Stimulated activated naive CD8-positive, alpha-beta T cell treated with anti-CD3 and anti-CD28 coated beads, Interleukin-15, amount 100 ng/mL, for 72 hours (primary cell): ENCODE data around the gene CACNG4.

ENCODE experiments used
- ATAC-seq: fragments of 150-1000 bp; cut with Tn5 transposase; 2 replicates; pipeline ENCODE4 v1.10.0; 2021; ENCODE audit warnings: mild to moderate bottlenecking, moderate library complexity
- DNase-seq, 2 donors: peaks; one replicate each; pipeline ENCODE4 v3.0.0; 2021 to 2022
- H3K27ac Mint-ChIP-seq, 2 donors: one replicate each; pipeline ENCODE4 v1.8.0; 2022; ENCODE audit warnings: mild to moderate bottlenecking in 2 of 2, mixed read lengths in 2 of 2, moderate library complexity in 2 of 2
- H3K27me3 Mint-ChIP-seq: one replicate; pipeline ENCODE4 v1.8.0; 2022; ENCODE audit warnings: mixed read lengths
- H3K4me1 Mint-ChIP-seq: one replicate; pipeline ENCODE4 v1.8.0; 2022; ENCODE audit warnings: mild to moderate bottlenecking, mixed read lengths
- H3K4me3 Mint-ChIP-seq, 2 donors: one replicate each; pipeline ENCODE4 v1.8.0; 2022; ENCODE audit warnings: mild to moderate bottlenecking in 2 of 2, mixed read lengths in 2 of 2, moderate library complexity in 1 of 2
- H3K9me3 Mint-ChIP-seq, 2 donors: one replicate each; pipeline ENCODE4 v1.8.0; 2022; ENCODE audit warnings: mixed read lengths in 2 of 2

CACNG4 gene

DNA sequence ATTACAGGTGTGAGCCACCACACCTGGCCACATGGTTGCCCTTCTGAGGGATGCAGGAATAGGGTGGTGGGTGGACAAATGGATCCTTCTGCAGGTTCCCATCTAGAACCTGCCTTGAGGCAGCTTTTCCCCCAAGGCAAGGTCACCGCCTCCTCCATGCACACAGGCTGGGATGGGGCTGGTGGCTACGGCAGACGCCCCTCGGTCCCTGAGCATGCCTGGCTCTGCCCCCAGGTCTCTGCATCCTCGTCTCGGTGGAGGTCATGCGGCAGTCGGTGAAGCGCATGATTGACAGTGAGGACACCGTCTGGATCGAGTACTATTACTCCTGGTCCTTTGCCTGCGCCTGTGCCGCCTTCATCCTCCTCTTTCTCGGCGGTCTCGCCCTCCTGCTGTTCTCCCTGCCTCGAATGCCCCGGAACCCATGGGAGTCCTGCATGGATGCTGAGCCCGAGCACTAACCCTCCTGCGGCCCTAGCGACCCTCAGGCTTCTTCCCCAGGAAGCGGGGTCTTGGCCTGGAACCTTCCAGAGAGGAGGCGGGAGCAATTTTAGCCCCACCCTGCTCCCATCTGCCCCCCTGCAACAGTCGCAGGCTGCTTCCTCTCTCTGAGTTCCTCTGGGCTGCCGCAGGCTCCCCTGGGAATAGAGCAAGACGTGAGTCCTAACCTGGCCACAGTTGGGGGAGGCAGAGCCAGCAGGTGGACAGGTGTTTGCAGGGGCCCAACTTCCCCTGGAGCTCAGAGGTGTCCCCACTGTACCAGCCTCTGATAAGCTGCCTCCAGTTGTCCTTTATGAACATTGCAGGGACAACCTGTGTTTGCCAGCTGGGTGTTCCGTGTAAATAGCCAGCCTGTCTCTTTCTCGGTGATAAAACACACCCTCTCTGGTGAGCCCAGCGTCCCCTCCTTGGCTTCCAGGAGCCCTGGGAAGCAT lies 91.6 kb downstream of the CACNG4 start:
- H3K9me3 Mint-ChIP-seq, result no peaks in the 10 kb centered on the region
- no peaks in the 10 kb centered on the region for H3K27me3 Mint-ChIP-seq
- H3K27ac Mint-ChIP-seq, result peak overlapping the region in 1 of 2 donors; percentile 49
- ATAC-seq (no peak), DNase-seq (no peak)
- no peaks in the 10 kb centered on the region for H3K4me1 Mint-ChIP-seq
- H3K4me3 Mint-ChIP-seq, result no peak overlapping the region

DNA sequence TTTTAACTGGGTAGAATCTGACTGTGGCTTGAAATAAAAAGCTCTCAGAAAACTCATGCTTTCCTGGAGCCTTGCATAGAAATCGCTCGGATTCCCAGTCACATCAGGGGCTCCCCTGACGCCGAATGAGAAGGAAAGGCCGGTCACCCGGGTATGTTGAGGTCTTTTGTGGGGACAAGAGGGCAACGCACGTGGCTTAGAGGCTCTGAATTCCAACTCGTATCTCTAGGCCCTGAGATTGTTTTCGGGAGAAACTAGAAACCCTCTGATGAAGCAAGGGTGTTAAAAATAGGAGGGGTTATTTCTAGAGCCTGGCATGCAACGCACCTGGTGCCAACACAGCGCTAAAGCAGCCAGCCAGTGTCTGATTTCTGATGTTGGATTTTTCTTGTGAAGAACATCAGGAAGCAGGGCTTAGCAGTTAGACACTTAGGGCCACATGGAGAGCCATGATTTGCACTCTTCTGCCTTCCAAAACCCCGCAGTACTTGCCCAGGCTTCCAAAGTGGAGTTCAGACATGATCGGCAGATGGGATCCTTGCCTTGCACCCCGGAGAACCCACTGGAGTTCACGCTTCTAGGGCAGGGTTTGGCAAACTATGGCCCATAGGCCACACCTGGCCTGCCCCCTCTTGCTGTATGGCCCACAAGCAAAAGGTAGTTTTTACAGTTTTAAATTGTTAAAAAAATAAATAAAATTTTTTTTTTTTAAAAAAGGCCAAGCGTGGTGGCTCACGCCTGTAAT lies 92.4 kb downstream of the CACNG4 start:
- Mint-ChIP-seq H3K4me1 (no peaks in the 10 kb centered on the region), H3K4me3 (no peak overlapping the region), H3K9me3 (no peaks in the 10 kb centered on the region), H3K27me3 (no peaks in the 10 kb centered on the region), H3K27ac (peak overlapping the region in 1 of 2 donors; percentile 39)
- DNase-seq, result no peak
- no peak for ATAC-seq

DNA sequence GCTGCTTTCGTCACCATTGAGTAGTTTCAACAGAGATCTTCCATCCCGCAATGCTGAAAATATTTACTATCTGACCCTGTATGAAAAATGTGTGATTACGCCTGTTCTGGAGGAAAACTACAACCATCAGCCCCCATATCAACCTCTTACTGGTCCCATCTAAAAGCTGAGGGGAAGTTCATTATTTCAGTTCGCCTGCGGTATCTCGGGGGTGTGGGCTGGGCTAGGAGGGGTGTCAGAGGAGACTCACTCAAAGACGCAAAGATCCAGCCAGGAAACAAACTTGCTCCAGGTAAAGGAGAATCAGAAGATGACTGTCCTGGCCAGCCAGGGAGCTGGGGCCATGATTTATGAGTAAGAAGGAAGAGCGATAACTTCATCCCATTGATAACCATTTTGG lies 93.5 kb downstream of the CACNG4 start:
- H3K27ac Mint-ChIP-seq, result no peak overlapping the region
- no peaks in the 10 kb centered on the region for H3K27me3 Mint-ChIP-seq
- no peak for ATAC-seq
- no peak for DNase-seq
- no peaks in the 10 kb centered on the region for H3K4me1 Mint-ChIP-seq
- no peak overlapping the region for H3K4me3 Mint-ChIP-seq
- no peaks in the 10 kb centered on the region for H3K9me3 Mint-ChIP-seq

DNA sequence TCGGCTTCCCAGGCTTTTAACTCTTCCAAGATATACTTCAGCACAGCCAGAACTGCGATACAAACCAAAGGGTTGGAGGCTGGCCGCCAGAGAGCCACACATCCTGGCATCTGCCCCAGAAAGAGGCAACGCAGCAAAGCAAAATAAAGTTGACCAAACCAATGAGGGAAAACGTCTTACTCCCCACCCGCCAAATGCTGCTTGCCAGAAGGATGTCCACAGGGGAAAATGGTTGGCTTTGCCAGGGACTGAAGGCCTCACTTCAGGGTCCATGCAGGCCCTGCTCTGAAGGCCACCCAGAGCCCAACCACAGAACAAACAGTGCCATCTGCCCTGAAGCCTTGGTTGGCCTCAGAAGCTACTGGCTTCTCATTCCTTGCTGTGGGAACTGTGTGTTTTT lies 94.9 kb downstream of the CACNG4 start:
- Mint-ChIP-seq H3K4me1 (no peaks in the 10 kb centered on the region), H3K9me3 (no peaks in the 10 kb centered on the region), H3K4me3 (no peak overlapping the region), H3K27me3 (no peaks in the 10 kb centered on the region), H3K27ac (no peak overlapping the region)
- ATAC-seq (no peak), DNase-seq (no peak)

DNA sequence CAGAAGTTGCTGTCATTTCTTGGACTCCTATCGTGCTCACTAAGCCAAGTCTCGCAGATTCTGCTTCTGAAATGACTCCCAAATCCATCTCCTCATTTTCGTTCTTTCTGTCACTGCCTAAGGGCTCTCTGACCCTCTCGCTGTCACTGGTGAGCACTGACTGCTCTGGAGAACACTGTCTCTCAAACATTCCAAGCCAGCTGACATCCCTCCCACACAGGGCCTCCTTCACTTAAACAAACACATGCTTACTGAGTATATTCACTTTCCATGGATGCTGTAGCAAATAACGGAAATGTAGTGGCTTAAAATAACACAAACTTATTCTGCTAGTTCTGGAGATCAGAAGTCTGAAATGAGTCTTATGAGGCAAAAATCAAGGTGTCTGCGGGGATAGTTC lies 98.6 kb downstream of the CACNG4 start:
- no peak for DNase-seq
- Mint-ChIP-seq H3K9me3 (no peaks in the 10 kb centered on the region), H3K4me1 (no peaks in the 10 kb centered on the region), H3K27ac (peak overlapping the region in 1 of 2 donors; percentile 36), H3K4me3 (no peak overlapping the region), H3K27me3 (no peaks in the 10 kb centered on the region)
- ATAC-seq, result no peak

- Mint-ChIP-seq H3K9me3 (no peaks in the 10 kb centered on the region), H3K27me3 (no peaks in the 10 kb centered on the region), H3K27ac (no peak overlapping the region), H3K4me3 (no peak overlapping the region), H3K4me1 (no peaks in the 10 kb centered on the region)
- DNase-seq (no peak), ATAC-seq (no peak)
Measured at GRCh38 chr17:67066717-67067116, 102.2 kb downstream of the CACNG4 start.

DNA sequence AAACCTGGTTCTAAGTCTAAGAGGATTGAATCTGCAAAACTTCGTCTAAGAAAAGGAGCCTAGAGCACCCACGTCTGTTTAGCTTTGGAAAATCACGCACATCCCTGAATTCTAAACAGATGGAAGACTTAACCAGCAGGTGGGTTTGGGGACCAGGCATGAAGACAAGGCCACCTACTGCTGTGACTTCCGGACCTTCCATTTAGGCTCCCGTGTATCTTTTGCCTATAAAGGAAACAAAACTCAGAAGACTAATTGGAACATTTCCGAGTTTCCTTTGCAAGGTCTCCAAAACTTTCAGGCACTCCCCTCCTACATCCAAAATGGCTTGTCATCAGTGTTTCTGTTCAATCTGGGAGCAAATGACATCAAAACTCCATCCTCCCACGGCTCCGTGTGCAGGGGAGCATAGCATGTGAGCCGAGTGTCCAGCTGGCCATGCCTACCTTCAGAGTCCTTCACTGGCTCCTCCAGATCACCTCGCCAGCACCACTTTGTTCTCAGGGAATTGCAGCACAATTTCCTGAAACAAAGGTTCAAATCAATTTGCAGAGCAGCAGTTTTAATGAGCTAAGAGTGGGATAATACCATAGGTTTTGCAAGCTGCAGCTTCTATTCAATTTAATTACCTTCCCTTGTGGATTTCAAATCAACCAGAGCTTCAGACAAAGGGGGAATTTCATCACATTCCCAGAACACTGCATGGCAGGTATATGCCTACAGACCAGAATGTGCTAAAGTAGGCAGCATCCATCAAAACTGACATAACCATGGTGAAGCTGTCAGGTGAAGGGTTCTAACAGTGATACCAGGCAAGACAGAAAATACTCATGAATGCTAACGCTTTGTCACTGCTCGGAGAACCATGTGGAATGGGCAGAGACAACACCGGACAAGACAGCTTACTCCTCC lies 103.3 kb downstream of the CACNG4 start:
- Mint-ChIP-seq H3K9me3 (no peaks in the 10 kb centered on the region), H3K4me3 (no peak overlapping the region), H3K27ac (no peak overlapping the region), H3K4me1 (no peaks in the 10 kb centered on the region), H3K27me3 (no peaks in the 10 kb centered on the region)
- ATAC-seq, result no peak
- no peak for DNase-seq

- DNase-seq (no peak), ATAC-seq (no peak)
- no peak overlapping the region for H3K27ac Mint-ChIP-seq
- no peak overlapping the region for H3K4me3 Mint-ChIP-seq
- no peaks in the 10 kb centered on the region for H3K4me1 Mint-ChIP-seq
- no peaks in the 10 kb centered on the region for H3K9me3 Mint-ChIP-seq
- no peaks in the 10 kb centered on the region for H3K27me3 Mint-ChIP-seq
Measured at GRCh38 chr17:67068999-67069398, 104.5 kb downstream of the CACNG4 start.

GRCh38 chr17:67069603-67070136 lies 105.2 kb downstream of the CACNG4 start:
- Mint-ChIP-seq H3K9me3 (no peaks in the 10 kb centered on the region), H3K27ac (no peak overlapping the region), H3K4me3 (no peak overlapping the region), H3K27me3 (no peaks in the 10 kb centered on the region), H3K4me1 (no peaks in the 10 kb centered on the region)
- ATAC-seq (no peak), DNase-seq (no peak)

DNA sequence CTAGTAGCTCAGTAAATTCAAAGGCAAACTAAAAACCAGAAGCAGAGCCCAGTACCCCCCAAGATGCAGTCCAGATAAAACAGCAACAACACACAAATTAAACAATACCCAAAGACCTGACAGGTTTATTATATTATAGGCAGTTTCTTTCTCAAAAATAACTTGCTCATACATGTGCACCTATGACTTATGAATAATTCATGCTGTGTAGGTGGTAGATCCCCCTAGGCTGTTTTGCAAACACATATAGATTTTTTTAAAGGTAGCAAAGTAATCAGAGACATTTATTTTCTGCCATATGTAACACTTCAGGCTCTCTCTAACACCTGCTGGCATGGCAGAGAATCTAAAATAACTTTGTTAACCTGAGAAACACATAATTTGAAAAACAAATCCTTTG lies 107.1 kb downstream of the CACNG4 start:
- H3K27me3 Mint-ChIP-seq, result no peaks in the 10 kb centered on the region
- H3K9me3 Mint-ChIP-seq, result no peaks in the 10 kb centered on the region
- H3K4me1 Mint-ChIP-seq, result no peaks in the 10 kb centered on the region
- no peak overlapping the region for H3K27ac Mint-ChIP-seq
- no peak for ATAC-seq
- H3K4me3 Mint-ChIP-seq, result no peak overlapping the region
- no peak for DNase-seq

DNA sequence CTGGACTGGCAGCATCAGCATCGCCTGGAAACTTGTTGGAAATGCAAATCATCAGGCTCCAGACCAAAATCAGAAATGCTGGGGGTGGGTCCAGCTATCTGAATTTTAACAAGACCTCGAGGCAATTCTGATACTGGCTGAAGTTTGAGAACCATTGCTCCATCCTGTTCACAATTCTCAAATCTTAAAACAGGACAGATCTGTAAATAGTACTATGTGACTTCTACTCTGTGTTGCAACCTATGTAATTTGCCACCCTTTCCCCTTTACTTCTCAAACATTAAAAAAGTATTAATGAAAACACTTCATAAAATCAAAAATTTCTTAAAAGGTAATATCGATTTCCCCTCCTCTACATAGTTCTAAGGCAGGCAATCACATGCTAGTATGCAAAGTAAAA lies 108.4 kb downstream of the CACNG4 start:
- no peak for ATAC-seq
- no peak for DNase-seq
- Mint-ChIP-seq H3K27me3 (no peaks in the 10 kb centered on the region), H3K4me3 (no peak overlapping the region), H3K27ac (no peak overlapping the region), H3K9me3 (no peaks in the 10 kb centered on the region), H3K4me1 (no peaks in the 10 kb centered on the region)

GRCh38 chr17:67074781-67075180 lies 110.3 kb downstream of the CACNG4 start:
- H3K27ac Mint-ChIP-seq, result no peak overlapping the region
- H3K4me3 Mint-ChIP-seq, result no peak overlapping the region
- no peaks in the 10 kb centered on the region for H3K9me3 Mint-ChIP-seq
- no peak for ATAC-seq
- no peaks in the 10 kb centered on the region for H3K4me1 Mint-ChIP-seq
- no peaks in the 10 kb centered on the region for H3K27me3 Mint-ChIP-seq
- no peak for DNase-seq

DNA sequence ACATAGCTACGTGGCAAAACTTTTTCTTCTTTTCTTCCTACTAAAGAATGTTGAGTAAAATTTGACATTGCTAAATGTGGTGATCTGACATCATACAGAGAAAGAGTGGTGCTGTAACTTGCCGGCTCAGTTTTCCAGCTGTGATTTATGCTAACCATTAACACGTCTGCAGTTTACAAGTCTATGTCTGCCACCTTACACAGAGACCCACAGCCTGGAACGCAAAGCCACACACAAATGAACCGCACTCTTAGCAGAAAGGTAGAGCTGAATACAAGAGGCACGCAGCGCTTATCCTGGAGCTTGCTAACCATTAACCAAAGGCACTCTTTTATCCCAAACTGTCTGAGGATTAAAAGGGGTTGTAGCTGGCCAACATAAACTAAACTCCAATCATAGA lies 111.8 kb downstream of the CACNG4 start:
- Mint-ChIP-seq H3K27ac (no peak overlapping the region), H3K4me3 (no peak overlapping the region), H3K27me3 (no peaks in the 10 kb centered on the region), H3K4me1 (peaks cover 12% of the 10 kb centered on the region), H3K9me3 (no peaks in the 10 kb centered on the region)
- DNase-seq, result no peak
- no peak for ATAC-seq

DNA sequence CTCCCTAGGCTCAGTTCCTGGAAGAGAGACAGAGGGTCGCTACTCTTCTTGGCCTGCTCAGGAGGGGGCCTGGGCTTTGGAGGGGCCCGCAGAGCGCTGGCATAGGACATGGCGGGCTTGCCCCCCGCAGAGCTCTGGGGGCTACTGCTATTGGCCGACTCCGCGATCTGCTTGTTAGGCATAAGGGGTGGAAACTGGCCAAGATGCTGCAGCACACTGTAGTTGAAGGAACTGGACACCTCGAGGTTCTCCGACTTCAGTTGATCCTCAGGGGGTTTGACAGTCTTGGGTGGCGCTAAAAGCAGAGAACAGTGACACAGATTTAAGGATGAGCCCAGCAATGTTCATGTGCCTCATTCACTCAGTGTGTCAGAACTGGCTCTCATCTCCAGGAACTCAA lies 113.8 kb downstream of the CACNG4 start:
- Mint-ChIP-seq H3K4me1 (peaks cover 23% of the 10 kb centered on the region), H3K27ac (peak overlapping the region in 1 of 2 donors; percentile 14), H3K27me3 (no peaks in the 10 kb centered on the region), H3K4me3 (no peak overlapping the region), H3K9me3 (no peaks in the 10 kb centered on the region)
- ATAC-seq, result no peak
- DNase-seq, result no peak

- DNase-seq (no peak), ATAC-seq (no peak)
- peak overlapping the region in 1 of 2 donors; percentile 27 for H3K27ac Mint-ChIP-seq
- peaks cover 30% of the 10 kb centered on the region for H3K4me1 Mint-ChIP-seq
- no peaks in the 10 kb centered on the region for H3K9me3 Mint-ChIP-seq
- H3K27me3 Mint-ChIP-seq, result no peaks in the 10 kb centered on the region
- no peak overlapping the region for H3K4me3 Mint-ChIP-seq
Measured at GRCh38 chr17:67079491-67079890, 115.0 kb downstream of the CACNG4 start.
